HG03196 (cell line): ENCODE data around the gene HS1BP3.
A peak's percentile ranks its signal among the peaks of the same experiment; 100 is the strongest.

ENCODE experiments used
- ATAC-seq: cut with Tn5 transposase; IDR thresholded peaks from one replicate; pipeline ENCODE4 v1.9.1; 2021; ENCODE audit not compliant: unreplicated experiment

Gene HS1BP3

GRCh38 chr2:20589975-20590703 lies 60.8 kb downstream of the HS1BP3 start:
- ATAC-seq, result no peak

DNA sequence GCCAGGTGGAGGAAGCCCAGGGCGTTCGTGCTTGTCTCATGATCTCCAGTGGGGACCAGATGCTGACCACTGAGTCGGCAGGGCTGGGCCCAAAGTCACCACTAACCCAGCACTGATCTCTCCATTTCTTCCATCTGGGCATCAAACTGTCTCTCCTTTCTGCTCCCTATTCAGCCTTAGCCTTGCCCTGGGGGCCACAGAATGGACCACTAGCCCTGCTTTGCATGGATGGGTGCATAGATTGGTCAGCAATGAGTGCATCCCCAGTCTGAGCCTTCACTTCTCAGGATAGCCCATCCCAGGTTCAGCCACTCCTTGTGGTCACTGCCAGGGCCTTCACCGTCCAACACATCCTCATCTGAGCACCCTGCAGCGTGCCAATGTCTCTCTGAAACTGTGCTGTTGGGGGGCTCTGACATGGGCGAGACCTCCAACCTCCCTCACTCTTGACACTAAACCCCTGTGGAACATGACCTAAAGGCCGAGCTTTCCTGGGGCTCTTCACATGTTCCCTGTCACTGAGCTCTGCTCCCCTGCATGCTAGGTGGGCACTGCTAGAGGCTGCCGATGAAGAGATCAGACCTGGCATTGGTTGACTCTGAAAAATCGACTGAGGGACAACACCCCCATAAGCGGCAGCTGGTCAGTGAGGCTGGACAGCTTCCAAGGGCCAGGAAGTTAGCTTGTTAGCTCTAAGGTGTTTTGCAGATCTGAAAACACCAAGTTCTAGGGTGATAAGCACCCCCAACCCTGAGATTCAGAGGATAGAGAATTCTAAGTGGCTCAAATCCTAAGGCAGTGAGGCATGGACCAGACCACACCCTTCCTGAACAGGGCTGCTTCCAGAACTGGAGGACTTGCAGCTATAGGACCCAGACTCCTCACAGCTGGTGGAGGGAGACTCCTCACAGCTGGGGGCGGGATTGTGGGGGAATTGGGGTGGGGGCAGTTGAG lies 61.7 kb downstream of the HS1BP3 start:
- no peak for ATAC-seq

GRCh38 chr2:20585710-20586594 lies 64.9 kb downstream of the HS1BP3 start:
- ATAC-seq, result no peak

- ATAC-seq, result no peak
These were observed 65.6 kb downstream of the HS1BP3 start for GRCh38 chr2:20585359-20585709.

DNA sequence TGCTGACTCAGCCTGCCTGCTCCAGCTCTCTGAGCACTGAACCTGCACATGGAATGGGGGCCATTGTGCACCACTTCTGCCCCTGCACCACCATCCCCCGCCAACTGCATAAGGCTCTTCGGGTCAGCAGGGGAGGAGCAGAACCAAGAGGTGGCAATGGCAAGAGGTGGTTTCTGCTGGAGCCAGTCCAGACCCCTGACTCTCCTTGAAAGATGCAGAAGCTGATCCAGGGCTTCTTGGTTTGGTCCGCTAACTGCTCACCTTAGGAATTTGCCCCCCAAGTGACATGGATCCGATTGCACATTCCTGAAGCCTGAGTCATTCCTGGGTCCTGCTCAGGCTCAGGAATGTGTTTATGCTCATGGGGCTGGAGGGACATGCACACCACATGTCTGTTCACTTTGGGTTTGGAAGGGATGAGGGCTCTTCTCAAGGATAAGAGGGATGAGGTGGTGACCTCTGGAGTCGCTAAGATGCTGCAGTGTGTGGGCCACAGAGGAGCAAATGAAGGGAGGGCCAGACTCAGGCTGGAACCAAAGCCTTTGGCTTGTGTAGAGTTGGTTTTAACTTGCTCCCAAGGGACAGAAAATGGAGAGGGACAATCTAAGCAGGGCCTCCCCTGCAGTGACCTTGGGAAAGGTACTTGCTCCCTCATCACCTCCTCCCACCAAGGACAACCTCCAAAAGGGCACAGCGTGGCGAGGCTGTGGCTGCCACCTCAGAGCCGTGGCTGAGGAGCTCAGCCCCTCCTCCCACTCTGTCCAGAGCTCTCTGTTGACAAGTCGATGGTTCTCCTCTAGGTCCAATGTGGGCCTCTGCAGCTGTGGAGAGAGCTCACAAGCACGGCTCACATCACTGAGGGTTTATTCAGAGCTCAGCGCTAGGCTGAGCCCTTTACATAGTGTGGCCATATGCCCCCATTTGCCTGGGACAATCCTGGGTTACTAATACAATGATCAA lies 66.2 kb downstream of the HS1BP3 start:
- no peak for ATAC-seq

DNA sequence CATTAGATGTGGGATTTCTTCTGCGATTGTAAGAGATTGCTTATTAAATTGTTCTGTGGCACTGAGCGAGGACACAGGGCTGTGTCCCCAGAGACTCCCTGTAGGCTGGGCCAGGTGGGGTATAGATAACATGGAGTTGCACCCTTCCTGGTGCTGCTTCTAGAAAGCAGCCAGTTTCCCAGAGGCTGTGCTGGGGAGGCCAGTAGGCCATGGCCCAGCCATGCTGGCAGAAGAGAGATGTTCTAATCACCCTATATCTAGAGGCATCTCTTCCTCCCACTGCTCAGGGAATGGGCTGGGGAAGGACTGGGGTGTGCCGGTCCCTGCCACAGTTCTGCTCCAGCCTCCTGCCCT lies 66.9 kb downstream of the HS1BP3 start:
- no peak for ATAC-seq

GRCh38 chr2:20583425-20583881 lies 67.4 kb downstream of the HS1BP3 start:
- ATAC-seq, result no peak

DNA sequence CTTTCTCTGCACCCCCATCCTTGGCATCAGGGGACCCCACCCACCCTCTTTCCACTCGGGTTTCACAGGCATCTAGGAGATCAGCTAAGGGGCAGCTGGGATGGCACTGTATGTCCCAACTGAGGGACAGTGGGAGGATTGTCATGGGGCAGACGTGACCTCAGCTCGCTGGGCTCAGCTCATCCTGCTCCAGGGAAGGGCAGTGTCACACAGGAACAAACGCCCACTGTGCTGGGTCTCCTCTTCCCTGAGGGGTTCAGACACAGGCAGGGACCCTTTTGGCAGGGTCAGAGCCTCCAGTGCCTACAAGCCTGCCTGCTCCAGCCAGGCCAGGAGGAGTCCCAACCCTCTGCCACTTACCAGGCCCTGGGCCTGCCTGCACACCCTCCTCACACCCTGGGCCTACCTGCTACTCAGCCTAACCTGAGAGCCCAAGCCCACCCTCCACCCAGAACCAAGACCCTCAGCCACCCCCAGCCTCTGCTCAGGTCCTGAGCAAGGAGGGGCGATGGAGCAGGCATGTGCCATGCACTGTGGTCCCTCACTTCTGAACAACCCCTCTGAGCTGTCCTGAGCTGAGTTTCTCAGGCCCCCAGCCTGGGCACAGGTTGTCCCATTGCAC lies 68.2 kb downstream of the HS1BP3 start:
- no peak for ATAC-seq

DNA sequence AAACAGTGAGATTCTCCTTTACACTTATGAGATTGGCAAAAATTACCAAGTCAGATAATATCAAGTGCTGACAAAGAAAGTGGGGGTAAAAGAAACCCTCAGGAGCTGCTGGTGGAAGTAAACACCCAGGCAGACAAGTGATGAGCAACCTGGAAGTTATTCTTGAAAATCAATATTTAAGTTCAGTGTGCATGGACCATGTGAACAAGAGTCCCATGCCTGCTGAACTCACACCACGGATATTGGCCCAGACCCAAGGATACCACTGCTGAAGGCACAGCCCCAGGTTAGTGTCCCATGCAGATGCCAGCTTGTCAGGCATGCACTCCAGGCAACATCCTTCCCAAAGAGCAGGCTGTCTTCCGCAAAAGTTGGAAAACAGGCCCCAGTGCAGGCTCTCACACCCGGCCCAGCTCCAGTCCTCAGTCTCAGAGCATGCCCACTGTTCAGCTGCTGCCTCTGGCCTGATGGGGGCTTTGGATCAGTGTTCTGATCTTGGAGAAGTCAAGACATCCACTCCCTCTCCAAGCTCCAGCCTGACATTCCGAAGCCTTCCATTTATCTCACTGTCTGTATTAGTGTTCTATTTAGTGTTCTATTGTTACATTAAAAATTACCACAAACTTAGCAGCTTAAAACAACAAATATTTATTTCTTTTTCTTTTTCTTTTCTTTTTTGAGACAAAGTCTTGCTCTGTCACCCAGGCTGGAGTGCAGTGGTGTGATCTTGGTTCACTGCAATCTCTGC lies 70.0 kb downstream of the HS1BP3 start:
- ATAC-seq, result no peak

- ATAC-seq, result no peak
These were observed 71.0 kb downstream of the HS1BP3 start for GRCh38 chr2:20579866-20580265.

GRCh38 chr2:20578895-20579825 lies 71.7 kb downstream of the HS1BP3 start:
- peak; percentile 72 for ATAC-seq

DNA sequence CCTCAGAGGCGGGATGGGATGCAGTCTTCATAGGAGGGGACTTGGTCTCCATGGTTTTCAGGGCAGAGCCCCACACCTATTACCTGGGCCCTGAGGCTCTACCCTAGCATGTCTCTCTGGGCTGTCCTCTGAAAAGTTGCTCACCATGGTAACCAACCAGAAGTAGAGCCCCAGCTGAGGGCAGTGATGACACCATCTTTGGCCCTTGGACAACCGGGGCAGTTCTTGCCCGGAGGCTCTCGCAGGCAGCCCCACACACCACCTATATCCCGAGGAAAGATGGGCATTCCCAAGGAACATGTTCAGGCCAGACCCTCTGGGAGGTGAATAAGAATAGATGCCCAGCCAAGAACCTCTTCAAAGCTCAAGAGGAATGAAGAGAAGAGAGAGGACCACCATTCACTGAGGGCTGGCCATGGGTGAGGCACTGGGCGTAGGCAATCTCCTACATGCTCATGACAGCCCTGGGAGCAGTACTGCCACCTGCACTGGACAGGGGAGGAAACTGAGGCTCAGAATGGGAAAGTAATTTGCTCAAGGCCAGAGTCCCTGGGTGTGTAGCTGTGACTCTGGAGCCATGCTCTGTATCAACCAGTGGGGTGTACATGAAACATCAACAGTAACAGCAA lies 72.5 kb downstream of the HS1BP3 start:
- ATAC-seq, result no peak

- ATAC-seq, result no peak
These were observed 73.2 kb downstream of the HS1BP3 start for GRCh38 chr2:20577495-20578235.

DNA sequence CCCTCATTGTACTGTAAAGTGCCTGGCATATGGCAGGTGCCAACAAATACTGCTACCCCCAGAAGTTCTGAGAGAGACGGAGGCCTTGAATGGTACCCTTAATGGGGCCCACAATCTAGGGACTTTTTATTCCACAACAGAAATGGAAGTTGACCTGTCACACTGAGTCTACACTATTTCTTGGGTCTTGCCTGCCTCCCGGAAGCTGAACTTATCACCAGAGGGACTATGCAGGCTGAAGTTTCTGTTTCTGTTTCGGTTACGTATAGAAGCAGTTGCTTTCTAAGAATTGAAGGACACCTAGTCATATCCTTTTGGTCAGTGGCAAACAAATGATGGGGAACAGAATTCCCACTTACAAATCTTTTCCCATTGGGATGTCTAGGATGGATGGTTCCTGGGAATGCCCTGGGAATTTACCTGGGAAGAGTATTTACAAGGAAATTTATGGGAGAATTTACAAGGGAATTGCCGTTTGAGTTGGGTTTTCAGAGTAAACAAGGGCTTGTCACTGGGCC lies 74.2 kb downstream of the HS1BP3 start:
- peak; percentile 53 for ATAC-seq

- no peak for ATAC-seq
These were observed 74.8 kb downstream of the HS1BP3 start for GRCh38 chr2:20575935-20576597.

DNA sequence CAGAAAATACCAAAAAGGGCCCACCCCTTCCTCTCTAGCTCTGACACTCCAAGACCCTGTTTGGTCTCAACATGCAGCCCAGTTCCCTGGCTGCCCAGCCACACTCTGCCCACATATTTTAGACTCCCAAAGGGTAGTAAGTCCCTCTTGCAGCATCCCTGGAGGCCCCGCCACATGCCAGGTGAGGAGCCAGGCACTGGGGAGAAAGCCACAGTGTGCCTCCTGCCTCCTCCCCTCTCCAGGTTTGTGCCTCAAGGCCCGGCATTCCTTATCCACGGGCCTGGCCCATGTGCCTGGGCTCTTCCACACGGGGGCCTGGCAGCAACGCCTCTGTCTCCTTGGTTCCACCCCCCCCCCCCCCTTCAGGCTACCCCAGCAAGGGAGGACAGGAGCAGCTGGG lies 75.5 kb downstream of the HS1BP3 start:
- no peak for ATAC-seq
